Testis (tissue), 5 donors: Measurements from ENCODE around the gene CDC123. TPM values are rescaled to one million over a fixed set of nuclear protein-coding genes. Genes with fewer than 3 reads are reported as not detected.
A peak's percentile ranks its signal among the peaks of the same experiment; 100 is the strongest.

Experiments
- DNase-seq: peaks from one replicate; pipeline ENCODE4 v3.0.0-alpha.2; 2019
- H3K27ac ChIP-seq, 2 donors: fragments of 200-600 bp; sonication (generic); one replicate each; pipeline ENCODE4 v1.5.1; 2019
- H3K27me3 ChIP-seq: fragments of 200-600 bp; sonication (generic); one replicate; pipeline ENCODE4 v1.5.1; 2019
- H3K36me3 ChIP-seq: fragments of 200-600 bp; sonication (generic); one replicate; pipeline ENCODE4 v1.5.1; 2017; ENCODE audit warnings: low read depth; ENCODE audit errors: missing control alignments
- H3K4me1 ChIP-seq: fragments of 200-600 bp; sonication (generic); one replicate; pipeline ENCODE4 v1.5.1; 2019
- H3K4me3 ChIP-seq, 2 donors: fragments of 200-600 bp; sonication (generic); one replicate each; pipeline ENCODE4 v1.5.1; 2017 to 2019
- H3K9me3 ChIP-seq: fragments of 200-600 bp; sonication (generic); one replicate; pipeline ENCODE4 v1.5.1; 2017
- CTCF ChIP-seq, 3 experiments: fragments of 450-650 bp in 2 of 3; fragments of 200-600 bp in 1 of 3; sonication (generic) in 1 of 3; IDR thresholded peaks; one replicate each; pipeline ENCODE4 v1.5.1; 2016 to 2019; ENCODE audit warnings: antibody characterized with exemption in 3 of 3, mild to moderate bottlenecking in 2 of 3, moderate library complexity in 1 of 3
- POLR2A ChIP-seq: fragments of 450-650 bp; IDR thresholded peaks from one replicate; pipeline ENCODE4 v1.6.1; 2017; ENCODE audit warnings: antibody characterized with exemption, mild to moderate bottlenecking, moderate library complexity
- WGBS, 2 donors: methylation state at CpG; one replicate each; pipeline ENCODE4 v1.1.5; 2018; 5-methylcytosine and 5-hydroxymethylcytosine counted together
- intact Hi-C: fragments of 100-400 bp; cut with DNase I; formaldehyde crosslinking; loops from one replicate; pipeline ENCODE4 v1.15.1; 2023; ENCODE audit warnings: low total_unique reads
- long read RNA-seq, 2 donors: transcript quantifications; one replicate each; lab custom pipeline, GENCODE V29; 2026
- polyA plus RNA-seq: library from polyadenylated mRNA; stranded (reverse); fragments of 350-450 nt; fragmentation: Illumina TruSeq; extraction: RNeasy Lipid Tissue Mini Kit (QIAGEN cat#74804); gene quantifications from one replicate; pipeline ENCODE4 v1.2.3, GENCODE V29; 2014; ENCODE audit warnings: low read depth, low replicate concordance; ENCODE audit not compliant: insufficient read depth
- total RNA-seq, 2 donors: library from RNA; depleted of rRNA; stranded (reverse); fragments of >200 nt; gene quantifications; one replicate each; pipeline ENCODE4 v1.2.3, GENCODE V29; 2016

Gene CDC123
- 10 to 100 TPM; 62.4 to 71.7 TPM for total RNA-seq
- polyA plus RNA-seq = 87.4 TPM
- long read RNA-seq, donor 1, transcript CDC123-201 (13 exons, 1,542 nt) = major isoform, 31 of 57 reads
- long read RNA-seq, donor 1, partial matches to known transcripts = 18 of 57 reads
- long read RNA-seq, donor 1, other reads (novel, unspliced or antisense) = 6 of 57 reads
- long read RNA-seq, donor 2, transcript CDC123-201 (13 exons, 1,542 nt) = major isoform, 27 of 37 reads
- long read RNA-seq, donor 2, partial matches to known transcripts = 10 of 37 reads
- long read RNA-seq, donor 2, other reads (novel, unspliced or antisense) = 0 of 37 reads

GRCh38 chr10:12195603-12196506, at the start of gene CDC123, which contains the start of gene NUDT5:
CDC123 (plus strand) TSS chr10:12196188; CDS start chr10:12196246, 58 bp downstream.
NUDT5 (minus strand) TSS chr10:12195891; CDS start chr10:12186291, 9,600 bp downstream.
- Histone ChIP-seq H3K27me3 (no peaks in the 10 kb centered on the region), H3K27ac (peak within 1 kb of the TSS; percentile 94 to 95), H3K4me1 (peaks cover 5% of the 10 kb centered on the region), H3K4me3 (peak within 1 kb of the TSS; percentile 75 to 91), H3K36me3 (no peaks in the 10 kb centered on the region), H3K9me3 (no peaks in the 10 kb centered on the region)
- DNase-seq = peak; percentile 95
- 0% methylated on average over 57 to 62 of the region's 62 CpGs for WGBS, 2 donors
- intact Hi-C loops = no loop called here
- TF ChIP-seq POLR2A (no peak), CTCF (IDR thresholded peaks at IDR 0.05) (peak in 2 of 3 experiments; percentile 5 to 16)

GRCh38 chr10:12150163-12150562, 45.8 kb upstream of the CDC123 start:
- intact Hi-C loops = no loop called here
- no peaks in the 10 kb centered on the region for H3K27me3 ChIP-seq
- 74 to 93% methylated on average over 4 of the region's 4 CpGs for WGBS, 2 donors
- H3K9me3 ChIP-seq = no peaks in the 10 kb centered on the region
- no peak for TF ChIP-seq POLR2A
- no peaks in the 10 kb centered on the region for H3K4me1 ChIP-seq
- no peak overlapping the region for H3K27ac ChIP-seq
- DNase-seq = no peak
- H3K4me3 ChIP-seq = no peak overlapping the region
- H3K36me3 ChIP-seq = no peaks in the 10 kb centered on the region

GRCh38 chr10:12154516-12154915, 41.5 kb upstream of the CDC123 start:
- intact Hi-C loops = no loop called here
- no peaks in the 10 kb centered on the region for H3K4me1 ChIP-seq
- 83 to 91% methylated on average over 6 of the region's 6 CpGs for WGBS, 2 donors
- DNase-seq = no peak
- H3K27ac ChIP-seq = no peak overlapping the region
- H3K4me3 ChIP-seq = no peak overlapping the region
- no peaks in the 10 kb centered on the region for H3K36me3 ChIP-seq
- H3K9me3 ChIP-seq = no peaks in the 10 kb centered on the region
- TF ChIP-seq POLR2A (no peak), CTCF (IDR thresholded peaks at IDR 0.05) (no peak)
- H3K27me3 ChIP-seq = no peaks in the 10 kb centered on the region

GRCh38 chr10:12156367-12157123, 39.4 kb upstream of the CDC123 start:
- Histone ChIP-seq H3K4me3 (no peak overlapping the region), H3K27ac (no peak overlapping the region), H3K36me3 (no peaks in the 10 kb centered on the region), H3K9me3 (no peaks in the 10 kb centered on the region), H3K4me1 (no peaks in the 10 kb centered on the region), H3K27me3 (no peaks in the 10 kb centered on the region)
- DNase-seq = no peak
- TF ChIP-seq POLR2A (no peak), CTCF (IDR thresholded peaks at IDR 0.05) (no peak)
- intact Hi-C loops = no loop called here
- WGBS, 2 donors = 94% methylated on average over 14 of the region's 14 CpGs
